ENCODE measurements around the gene BTBD6.
"Not testable (repeated sequence)": the region's sequence is repeated elsewhere in the genome, so short reads cannot be mapped to it uniquely, and the experiment has no call there.

BTBD6 gene

DNA sequence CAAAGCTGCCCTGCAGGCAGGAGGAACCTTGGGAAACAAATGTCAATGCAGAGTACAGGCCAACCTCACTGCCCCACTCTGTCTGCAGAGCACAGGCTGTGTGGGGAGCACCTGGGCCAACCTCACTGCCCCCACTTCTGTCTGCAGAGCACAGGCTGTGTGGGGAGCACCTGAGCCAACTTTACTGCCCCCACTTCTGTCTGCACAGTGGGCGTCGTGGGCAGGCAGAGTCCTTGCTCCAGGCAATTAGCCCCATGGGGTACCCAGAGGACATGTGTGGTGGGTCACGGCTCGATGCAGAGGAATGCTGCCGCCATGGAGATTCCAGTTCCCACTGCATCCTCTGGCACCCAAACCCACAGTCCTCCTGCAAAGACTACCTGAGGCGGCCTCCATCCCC lies 26.3 kb downstream of the BTBD6 start:
- no peak for DNase-seq

DNA sequence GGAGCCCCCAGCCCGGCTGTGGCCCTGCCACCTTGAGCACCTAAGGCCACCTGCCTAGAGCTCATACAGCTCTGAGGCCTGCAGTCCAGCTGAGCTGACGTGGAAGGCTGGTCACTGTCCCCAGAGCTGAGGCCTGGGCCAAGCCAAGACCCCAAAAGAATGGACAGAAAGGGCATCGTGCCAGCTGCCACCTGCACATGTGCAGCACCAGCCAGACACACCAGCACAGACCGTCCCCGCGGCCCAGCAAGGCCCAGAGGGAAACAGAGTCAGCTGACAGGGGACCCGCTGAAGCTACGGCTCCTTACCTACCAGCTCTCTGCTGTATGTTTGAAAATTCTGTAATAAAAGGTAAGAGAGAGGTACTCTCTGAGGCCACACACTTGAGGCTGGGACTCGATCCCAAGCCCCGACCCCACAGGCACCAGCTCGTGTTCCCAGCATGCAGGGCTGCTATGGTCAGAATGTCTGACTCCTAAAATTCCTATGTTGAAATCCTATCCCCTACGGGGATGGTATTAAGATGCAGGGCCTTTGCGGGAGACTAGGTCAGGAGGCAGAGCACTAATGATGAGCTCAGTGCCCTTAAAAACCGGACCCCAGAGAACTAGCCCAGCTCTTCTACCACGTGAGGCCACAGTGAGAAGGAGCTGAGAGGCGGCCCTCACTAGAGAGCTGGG lies 27.1 kb downstream of the BTBD6 start:
- no peak for DNase-seq

DNA sequence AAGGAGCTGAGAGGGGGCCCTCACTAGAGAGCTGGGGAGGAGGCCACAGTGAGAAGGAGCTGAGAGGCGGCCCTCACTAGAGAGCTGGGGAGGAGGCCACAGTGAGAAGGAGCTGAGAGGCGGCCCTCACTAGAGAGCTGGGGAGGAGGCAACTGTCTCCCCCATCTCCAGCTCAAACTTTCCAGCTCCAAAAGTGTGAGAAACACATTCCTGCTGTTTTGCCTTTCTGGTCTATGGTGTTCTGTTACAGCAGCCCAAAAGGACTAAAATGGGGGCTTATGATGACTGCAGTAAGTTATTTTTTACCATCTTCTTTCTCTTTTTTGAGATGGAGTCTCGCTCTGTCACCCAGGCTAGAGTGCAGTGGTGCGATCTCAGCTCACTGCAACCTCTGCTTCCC lies 29.1 kb downstream of the BTBD6 start:
- not testable (repeated sequence) for DNase-seq

DNA sequence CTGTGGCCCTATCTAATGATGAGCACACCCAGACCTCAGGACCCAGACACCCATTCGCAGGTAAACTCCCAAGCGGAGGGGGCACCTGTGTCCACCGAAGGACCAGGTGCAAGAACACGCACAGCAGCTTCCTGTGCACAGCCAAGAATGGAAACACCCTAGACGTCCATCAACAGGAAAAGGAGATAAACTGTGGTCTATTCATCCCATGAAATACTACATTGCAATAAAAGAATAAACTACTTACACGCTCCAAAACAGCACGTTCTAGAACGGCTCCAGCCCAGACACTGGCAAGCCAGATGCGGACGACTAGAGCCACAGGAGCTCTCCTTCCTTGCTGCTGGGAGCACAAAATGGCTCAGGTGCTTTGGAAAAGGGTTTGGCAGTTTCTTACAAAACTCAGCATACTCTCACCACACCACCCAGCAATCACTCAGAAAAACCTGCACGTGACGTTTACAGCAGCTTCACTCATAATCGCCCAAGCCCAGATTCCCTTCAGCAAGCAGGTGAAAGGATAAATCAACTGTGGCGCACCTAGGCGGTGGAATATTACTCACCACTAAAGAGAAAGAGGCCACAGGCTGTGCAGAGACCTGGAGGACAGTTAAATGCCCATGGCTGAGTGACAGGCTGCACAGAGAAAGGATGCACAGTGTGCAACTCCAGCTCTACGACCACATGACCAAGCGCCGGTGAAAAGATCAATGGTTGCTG lies 31.5 kb downstream of the BTBD6 start:
- DNase-seq, result no peak

DNA sequence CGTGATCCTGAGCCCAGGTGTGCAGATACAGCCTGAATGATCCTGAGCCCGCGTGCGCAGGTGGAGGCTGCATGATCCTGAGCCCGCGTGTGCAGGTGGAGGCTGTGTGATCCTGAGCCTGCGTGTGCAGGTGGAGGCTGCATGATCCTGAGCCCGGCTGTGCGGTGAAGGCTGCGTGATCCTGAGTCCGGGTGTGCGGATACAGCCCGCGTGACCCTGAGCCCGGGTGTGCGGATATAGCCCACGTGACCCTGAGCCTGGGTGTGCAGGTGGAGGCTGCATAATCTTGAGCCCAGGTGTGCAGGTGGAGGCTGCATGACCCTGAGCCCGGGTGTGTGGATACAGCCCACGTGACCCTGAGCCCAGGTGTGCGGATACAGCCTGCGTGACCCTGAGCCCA lies 32.2 kb downstream of the BTBD6 start:
- no peak for DNase-seq

DNA sequence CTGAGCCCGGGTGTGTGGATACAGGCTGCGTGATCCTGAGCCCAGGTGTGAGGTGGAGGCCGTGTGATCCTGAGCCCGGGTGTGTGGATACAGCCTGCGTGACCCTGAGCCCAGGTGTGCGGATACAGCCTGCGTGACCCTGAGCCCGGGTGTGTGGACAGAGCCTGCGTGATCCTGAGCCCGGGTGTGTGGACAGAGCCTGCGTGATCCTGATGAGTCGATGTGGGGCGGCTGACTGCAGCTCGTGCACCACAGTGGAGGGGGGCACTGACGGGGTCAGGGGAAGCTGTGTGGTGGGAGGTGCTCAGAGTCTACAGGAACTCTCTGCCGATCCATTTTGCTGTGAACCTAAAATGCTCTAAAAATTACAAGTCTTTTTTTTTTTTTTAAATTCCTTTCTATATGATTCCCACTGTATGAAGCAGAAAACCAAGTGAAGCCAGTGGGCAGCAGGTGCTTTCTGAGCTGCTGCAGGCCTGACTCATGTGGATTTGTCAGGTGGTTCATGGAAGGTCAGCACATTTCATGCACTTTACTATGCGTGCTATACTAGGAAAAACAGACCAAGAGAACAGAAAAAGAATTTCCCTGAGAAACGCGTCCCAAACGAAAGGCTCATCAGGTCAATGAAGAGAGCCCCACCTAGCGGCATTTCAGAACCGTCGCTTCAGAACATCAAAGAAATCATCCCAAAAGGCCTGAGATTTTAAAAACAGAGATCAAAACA lies 33.2 kb downstream of the BTBD6 start:
- DNase-seq, result peak; percentile 42

DNA sequence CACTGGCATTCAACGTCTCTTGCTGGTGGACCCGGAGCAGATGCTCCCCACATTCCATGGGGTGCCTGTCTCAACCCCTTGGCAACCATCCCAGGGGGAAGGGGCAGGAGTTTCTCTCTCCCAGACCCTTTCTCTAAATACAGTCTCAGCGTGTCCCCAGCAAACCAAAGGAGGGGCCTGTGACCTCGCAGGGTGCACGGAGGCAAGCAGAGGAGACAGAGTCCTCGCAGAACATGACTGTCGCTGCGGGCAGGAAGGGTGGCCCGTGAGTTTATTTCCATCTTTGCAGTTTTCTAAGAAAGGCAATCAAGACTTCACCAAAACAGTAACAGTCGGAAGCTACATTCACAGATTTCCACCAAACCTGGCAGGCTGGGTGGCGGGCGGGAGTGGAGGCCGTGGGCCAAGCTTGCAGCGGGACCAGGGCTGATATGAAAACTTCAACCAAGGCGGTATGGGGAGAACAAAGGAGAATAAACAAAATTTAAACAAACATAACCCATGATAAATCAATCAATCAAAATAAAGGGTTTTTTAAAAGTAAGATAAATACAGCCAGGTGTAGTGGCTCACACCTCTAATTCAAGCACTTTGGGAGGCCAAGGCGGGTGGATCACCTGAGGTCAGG lies 33.9 kb downstream of the BTBD6 start:
- no peak for DNase-seq

DNA sequence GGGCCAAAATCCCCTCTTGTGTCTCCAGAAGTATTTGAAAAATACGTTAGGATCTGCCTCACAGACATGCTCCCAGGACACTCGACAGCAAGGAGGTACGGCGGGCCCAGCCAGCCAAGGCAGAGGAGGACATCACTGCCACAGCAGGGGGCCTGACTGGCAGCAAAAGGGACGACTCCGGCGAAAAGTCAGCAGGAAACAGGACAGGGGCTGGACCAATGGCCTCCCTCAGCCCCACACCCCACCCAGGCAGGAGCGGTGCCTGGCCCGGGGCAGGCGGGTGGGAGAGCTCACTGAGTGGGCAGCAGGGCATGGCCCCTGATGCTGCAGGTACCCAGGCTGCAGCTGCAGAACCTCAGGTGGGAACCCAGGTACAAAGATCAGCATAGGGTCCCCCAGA lies 34.7 kb downstream of the BTBD6 start:
- no peak for DNase-seq

DNA sequence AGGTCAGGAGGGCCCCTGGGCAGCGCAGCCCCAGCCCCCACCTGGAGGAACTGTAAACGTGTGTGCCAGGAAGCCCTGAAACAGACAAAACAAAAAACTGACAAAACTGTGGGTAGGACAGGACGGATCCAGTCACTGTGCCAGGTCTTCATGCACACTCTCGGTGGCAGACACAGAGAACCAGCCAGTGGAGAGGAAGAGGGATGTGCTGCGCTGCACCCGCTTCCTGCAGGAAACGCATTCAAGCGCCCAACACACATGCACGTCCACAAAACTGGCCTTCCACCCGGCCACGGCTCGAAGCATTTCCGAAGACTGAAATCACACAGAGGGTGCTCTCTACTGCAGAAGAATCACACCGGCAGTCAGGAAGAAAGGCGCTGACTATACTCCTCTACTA lies 35.6 kb downstream of the BTBD6 start:
- DNase-seq, result no peak

DNA sequence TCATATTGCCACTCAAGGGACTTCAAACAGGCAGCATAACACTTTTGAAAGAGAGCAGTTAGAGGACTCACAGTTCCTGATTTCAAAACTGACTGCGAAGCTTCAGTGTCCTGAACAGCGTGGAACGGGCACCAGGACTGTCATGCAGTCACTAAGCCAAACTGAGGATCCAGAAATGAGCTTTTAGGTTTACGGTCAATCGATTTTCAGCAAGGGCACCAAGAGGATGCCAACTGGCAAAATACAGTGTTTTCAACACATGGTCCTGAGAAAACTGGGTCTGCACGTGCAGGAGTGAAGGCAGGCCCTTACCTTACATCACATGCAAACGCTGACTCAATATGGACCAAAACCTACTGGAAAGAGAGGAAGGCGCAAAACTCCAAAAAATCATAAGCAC lies 36.8 kb downstream of the BTBD6 start:
- DNase-seq, result no peak

DNA sequence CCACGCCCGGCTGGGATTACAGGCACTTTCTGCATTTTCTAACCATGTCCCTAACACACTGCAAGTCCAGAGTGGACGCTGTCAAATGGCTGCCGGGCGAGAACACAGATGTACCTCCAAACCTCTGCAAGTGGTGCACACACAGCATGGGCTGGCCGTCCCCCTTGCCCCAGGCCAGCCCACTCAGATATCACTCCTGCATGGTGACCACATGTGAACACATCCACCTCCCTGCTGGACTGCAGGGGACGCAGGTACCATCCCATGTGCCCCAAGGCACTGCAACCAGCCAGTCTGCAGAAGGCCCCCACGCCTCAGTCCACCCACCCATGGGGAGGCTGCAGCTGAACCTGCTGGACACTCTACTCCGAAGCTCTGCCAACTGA lies 38.4 kb downstream of the BTBD6 start:
- no peak for DNase-seq

DNA sequence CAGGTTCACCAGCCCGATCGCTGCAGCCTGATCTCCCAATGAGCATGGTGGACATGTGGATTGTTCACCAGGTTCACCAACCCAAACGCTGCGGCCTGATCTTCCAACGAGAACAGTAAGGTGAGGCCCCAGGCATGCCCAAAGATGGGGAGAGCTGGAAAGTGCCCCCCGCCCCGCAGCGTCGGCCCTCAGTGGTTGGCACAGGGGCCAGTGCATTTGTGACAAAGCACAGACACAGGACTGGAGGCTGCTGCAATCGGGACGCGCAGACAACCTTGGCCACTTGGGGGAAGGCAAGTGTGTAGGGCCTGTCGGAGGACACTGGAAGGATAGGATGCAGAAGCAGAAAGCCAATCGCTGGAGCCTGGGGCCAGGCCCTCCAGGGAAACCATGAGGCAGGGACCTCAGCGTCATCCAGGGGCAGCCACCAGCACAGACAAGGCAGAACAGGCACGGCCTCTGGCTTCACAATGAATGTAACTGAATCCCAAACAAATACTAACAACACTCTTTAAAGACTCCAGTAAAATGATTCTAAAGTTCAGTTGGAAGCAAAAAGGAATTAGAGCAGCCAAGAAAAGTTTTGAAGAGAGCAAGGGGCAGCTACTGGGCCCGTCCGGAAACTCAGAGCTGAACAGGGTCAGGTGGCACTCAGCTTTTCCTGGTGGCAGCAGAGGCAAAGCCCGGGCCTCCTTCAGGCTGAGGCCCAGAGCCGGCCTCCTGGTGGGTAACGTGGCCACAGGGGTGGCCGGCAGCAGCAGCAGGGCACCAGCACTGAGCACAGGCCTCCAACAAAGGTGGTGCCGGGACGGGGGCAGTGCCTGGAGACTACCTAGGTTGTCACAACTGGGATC lies 39.1 kb downstream of the BTBD6 start:
- DNase-seq, result no peak

DNA sequence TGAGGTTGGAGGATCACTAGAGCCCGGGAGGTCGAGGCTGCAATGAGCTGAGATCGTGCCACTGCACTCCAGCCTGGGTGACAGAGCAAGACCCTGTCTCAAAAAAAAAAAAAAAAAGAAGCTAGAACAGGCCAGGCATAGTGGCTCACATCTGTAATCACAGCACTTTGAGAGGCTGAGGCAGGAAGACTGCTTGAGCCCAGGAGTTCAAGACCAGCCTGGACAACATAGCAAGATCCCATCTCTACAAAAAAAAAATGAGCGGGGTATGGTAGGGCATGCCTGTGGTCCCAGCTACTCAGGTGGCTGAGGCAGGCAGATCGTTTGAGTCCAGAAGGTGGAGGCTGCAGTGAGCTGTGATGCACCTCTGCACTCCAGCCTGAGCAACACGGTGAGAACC lies 40.6 kb downstream of the BTBD6 start:
- DNase-seq, result not testable (repeated sequence)

DNA sequence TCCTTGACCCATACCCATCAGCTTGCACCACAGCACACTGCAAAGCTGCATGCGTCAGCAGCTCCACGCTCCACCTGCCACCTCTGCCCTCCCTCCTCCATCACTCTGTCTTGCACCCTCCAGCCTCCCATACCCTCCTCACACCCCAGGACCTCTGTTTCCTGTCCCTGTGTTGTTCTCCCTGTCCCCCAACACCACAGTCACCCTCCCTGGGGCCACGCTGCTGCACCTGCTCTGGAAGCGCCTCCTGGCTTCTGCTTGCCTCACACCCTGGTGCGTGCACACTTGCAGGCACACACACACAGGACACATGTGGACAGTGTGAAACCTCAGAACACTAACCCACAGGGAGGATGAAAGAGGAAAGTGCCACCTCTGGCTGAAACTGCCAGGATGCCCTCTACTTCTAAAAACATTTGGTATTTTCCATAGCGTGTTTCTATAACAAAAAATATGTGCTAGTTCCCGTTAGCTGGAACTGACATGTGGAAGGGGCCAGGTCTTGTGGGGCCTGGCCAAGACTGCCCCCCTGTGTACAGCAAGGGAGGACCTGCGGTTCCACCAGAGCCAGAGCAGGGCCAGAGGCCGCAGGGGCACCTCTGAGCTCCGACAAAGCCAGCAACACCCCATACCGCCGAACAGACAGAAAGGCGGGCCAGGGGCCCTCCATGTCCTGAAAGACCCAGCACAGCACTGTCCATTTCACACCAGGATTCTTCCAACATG lies 42.5 kb downstream of the BTBD6 start:
- DNase-seq, result peak; percentile 28

DNA sequence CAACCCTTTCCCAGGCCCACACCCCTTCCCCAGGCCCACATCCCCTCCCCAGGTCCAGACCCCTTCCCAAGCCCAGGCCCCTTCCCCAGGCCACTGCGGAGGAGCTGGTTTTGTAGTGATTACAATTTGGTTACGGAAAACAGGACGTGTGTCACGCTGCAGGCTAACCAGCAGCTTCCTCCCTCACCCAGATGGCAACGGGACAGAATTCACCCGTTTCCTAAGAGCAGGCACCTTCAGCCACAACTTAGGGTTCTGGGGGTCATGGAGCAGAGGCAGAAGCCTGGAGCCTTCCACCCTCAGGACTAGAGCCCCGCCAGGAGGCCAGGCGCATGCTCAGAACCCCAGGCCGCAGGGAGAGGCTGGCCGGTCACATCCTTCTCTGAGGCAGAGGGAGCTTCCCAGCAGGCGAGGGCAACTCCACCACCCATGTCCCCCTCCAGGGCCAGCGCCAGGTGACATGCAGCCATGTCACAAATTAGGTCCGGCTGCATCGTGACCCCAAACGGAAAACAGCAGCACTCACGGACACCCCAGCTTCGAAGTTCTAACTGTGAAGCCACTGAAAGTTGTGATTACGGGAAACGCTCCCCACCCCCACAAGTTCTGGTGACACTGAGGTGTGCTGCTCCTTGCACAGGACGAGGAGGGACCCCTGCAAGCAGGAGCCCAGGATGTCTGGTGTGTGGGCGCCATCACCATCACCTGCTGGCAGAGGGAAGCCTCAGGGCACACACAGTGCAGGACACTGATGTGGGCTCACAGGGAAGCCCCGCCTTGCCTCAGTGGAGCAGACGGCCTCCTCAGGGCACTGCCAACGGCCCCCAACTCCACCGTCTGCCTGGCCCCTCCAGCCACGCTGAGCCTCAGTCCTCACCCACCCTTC lies 44.7 kb downstream of the BTBD6 start:
- peak; percentile 33 for DNase-seq

DNA sequence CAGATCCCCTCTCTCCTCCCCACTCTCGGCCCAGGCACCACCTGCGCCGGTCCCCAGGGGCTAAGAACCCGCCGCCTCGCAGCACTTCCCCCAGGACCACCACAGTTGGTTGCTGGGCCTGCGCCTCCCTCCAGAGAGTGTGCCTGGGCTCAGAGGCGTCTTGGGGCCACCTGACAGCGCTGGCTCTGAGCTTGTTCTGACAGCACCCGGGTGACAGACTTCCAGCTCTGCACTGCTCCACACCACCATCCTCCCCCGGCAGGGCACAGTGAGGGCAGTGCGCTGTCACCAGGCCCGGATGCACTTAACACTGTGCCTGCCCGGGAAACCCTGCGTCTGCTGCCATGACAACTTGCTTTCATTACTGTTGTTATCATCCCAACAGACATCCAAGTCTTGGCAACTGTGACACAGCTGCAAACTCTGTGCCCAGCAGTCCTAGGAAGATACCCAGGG lies 45.8 kb downstream of the BTBD6 start:
- DNase-seq, result peak; percentile 77

DNA sequence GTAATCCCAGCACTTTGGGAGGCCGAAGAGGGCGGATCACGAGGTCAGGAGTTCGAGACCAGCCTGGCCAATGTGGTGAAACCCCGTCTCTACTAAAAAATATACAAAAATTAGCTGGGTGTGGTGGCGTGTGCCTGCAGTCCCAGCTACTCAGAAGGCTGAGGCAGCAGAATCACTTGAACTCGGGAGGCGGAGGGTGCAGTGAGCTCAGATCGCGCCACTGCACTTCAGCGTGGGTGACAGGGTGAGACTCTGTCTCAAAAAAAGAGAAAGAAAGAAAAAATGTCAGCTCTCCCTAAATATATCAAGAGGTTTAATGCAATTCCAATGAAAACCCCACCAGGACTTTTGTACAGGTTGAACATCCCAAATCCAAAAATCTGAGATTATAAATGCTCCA lies 49.0 kb downstream of the BTBD6 start:
- DNase-seq, result not testable (repeated sequence)

DNA sequence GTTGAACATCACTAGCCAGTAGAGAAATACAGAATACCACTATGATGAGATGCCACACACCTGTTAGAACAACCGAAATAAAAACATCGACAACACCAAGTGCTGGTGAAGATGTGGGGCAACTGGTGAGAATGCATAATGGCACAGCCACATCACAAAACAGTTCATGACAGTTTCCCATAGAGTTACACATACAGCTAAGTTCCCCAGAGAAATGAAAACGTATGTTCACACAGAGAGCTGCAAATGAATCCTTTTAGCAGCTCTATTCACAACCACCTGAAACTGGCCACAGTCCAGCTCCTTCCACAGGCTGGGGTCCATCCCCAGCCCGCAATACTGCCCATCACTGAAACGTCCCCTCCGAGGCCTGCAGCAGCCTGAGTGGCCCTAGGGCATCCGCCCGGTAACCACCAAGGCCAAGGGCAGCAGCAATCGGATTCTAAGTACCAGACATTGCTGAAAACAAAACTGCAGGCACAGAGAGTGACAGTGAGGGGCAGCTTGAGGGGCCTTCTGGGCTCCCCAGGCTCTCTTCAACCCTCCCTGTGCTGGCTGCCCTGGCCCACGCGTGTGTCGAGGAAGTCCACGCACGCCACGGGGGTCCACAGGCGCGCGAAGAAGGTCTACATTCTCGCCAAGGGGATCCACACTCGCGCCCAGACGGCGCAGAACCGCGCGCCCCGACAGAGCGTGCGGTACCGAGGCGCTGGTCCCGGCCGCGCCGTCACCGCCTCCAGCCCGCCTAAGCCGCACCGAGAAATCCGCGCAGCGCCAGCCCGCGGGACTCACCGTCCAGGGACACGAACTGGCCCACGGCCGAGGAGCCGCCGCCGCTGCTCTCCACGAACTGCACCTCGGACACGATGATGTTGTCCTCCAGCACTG lies 51.6 kb downstream of the BTBD6 start:
- no peak for DNase-seq

All from CD4-positive, alpha-beta T cell treated with Interleukin-10 for 1 hour (primary cell).